GM20431 (cell line): ENCODE data around the gene RHBDL3.

Experiments used
- in situ Hi-C: fragments of 300-500 bp; cut with MseI, MboI; formaldehyde crosslinking; loops from one replicate; pipeline ENCODE4 v1.15.0; 2020; ENCODE audit warnings: low sequenced_read_pairs; ENCODE audit not compliant: unreplicated experiment

Gene RHBDL3

GRCh38 chr17:32319548-32319905, 53.9 kb downstream of the RHBDL3 start:
- in situ Hi-C loops = no loop called here

- in situ Hi-C loops = loop anchor here (10.0 kb wide), 1 partner anchor 75 kb away; no protein-coding TSS in a partner anchor
Observed at GRCh38 chr17:32320080-32320479, 54.4 kb downstream of the RHBDL3 start.

GRCh38 chr17:32320847-32321246, 55.2 kb downstream of the RHBDL3 start:
- in situ Hi-C loops = loop anchor here (10.0 kb wide), 1 partner anchor 76 kb away; no protein-coding TSS in a partner anchor

- in situ Hi-C loops = loop anchor here (10.0 kb wide), 1 partner anchor 78 kb away; no protein-coding TSS in a partner anchor
Observed at GRCh38 chr17:32323046-32323445, 57.4 kb downstream of the RHBDL3 start.

- in situ Hi-C loops = loop anchor here (10.0 kb wide), 1 partner anchor 79 kb away; no protein-coding TSS in a partner anchor
Observed at GRCh38 chr17:32323811-32324491, 58.3 kb downstream of the RHBDL3 start.

GRCh38 chr17:32327911-32328310, 62.3 kb downstream of the RHBDL3 start:
- in situ Hi-C loops = loop anchor here (10.0 kb wide), 1 partner anchor 83 kb away; no protein-coding TSS in a partner anchor

- in situ Hi-C loops = no loop called here
Observed at GRCh38 chr17:32330147-32330546, 64.5 kb downstream of the RHBDL3 start.

GRCh38 chr17:32331243-32332040, 65.8 kb downstream of the RHBDL3 start:
- in situ Hi-C loops = no loop called here

GRCh38 chr17:32333187-32333586, 67.6 kb downstream of the RHBDL3 start:
- in situ Hi-C loops = no loop called here

- in situ Hi-C loops = no loop called here
Observed at GRCh38 chr17:32335046-32335445, 69.4 kb downstream of the RHBDL3 start.

- in situ Hi-C loops = no loop called here
Observed at GRCh38 chr17:32335687-32336086, 70.1 kb downstream of the RHBDL3 start.

GRCh38 chr17:32341141-32341856, 75.7 kb downstream of the RHBDL3 start:
- in situ Hi-C loops = no loop called here

GRCh38 chr17:32341857-32342602, 76.4 kb downstream of the RHBDL3 start, which contains the start of gene C17orf75:
C17orf75 (minus strand) TSS chr17:32342173; CDS start chr17:32342139, 34 bp downstream.
- in situ Hi-C loops = no loop called here

GRCh38 chr17:32342603-32343325, 77.1 kb downstream of the RHBDL3 start:
- in situ Hi-C loops = no loop called here

- in situ Hi-C loops = no loop called here
Observed at GRCh38 chr17:32345951-32346600, 80.4 kb downstream of the RHBDL3 start.

- in situ Hi-C loops = no loop called here
Observed at GRCh38 chr17:32348483-32348800, 82.8 kb downstream of the RHBDL3 start.

GRCh38 chr17:32349503-32349853, 83.8 kb downstream of the RHBDL3 start:
- in situ Hi-C loops = no loop called here

GRCh38 chr17:32349854-32350665, 84.4 kb downstream of the RHBDL3 start, which contains the start of gene ZNF207:
ZNF207 (plus strand) TSS chr17:32350157; CDS start chr17:32350286, 129 bp downstream.
- in situ Hi-C loops = no loop called here
